ENCODE measurements around the gene GPR180.

GPR180 gene

DNA sequence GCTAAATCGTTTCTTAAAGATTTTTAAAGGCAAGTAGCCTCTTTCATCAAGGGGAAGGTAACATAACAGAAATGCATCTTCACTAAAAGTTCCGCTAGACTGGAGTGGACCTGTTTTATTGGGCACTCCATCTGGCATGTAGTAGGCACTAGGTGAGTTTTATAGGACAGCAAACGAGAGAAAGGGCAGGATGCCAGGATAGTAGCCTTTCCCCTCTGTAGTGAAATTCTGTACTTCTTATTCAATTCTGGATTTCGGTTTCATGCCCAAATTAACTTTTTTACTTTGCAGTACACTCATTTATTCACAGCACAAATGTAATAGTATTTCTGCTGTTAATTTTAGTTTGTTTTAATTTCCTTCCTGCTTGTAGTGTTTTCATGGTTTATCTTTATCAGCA, 45.2 kb downstream of the GPR180 start:
- TF ChIP-seq Cebpa-rat (IDR thresholded peaks at IDR 0.05) = no peak
- no peaks in the 10 kb centered on the region for H3K4me1 ChIP-seq
- no peak overlapping the region for H3K9ac ChIP-seq
- no peak overlapping the region for H3K4me2 ChIP-seq
- H3K27ac ChIP-seq = no peak overlapping the region
- no peaks in the 10 kb centered on the region for H4K20me1 ChIP-seq
- no peaks in the 10 kb centered on the region for H3K9me3 ChIP-seq (replicated peaks in 1 of 11)
- H3K4me3 ChIP-seq = no peak overlapping the region
- no peaks in the 10 kb centered on the region for H3K36me3 ChIP-seq
- no peaks in the 10 kb centered on the region for H3K27me3 ChIP-seq

DNA sequence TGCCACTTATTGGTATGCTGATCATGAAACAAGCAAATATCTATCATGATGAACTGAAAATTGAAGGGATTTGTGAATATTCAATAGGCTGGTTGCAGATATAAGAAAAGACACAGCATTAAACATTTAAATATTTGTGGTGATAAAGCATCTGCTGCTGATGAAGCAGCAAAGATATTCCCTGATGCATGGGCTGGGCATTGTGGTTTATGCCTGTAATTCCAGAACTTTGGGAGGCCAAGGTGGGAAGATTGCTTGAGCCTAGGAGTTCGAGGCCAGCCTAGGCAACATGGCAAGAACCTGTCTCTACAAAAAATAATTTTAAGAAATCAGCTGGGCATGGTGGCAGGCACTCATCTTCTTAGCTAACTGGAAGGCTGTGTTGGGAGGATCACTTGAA, 54.5 kb downstream of the GPR180 start:
- Histone ChIP-seq H3K4me1 (0 out of 20 replicates have a peak, but pooled peaks cover 0 to 6% (median 0%) of the 10 kb centered on the region in 10 experiments), H3K9ac (no peak overlapping the region), H3K4me2 (no peak overlapping the region), H3K27ac (no peak overlapping the region), H4K20me1 (no peaks in the 10 kb centered on the region), H3K4me3 (no peak overlapping the region), H3K36me3 (no peaks in the 10 kb centered on the region), H3K27me3 (no peaks in the 10 kb centered on the region), H3K9me3 (replicated peaks in 1 of 11) (peaks cover 0 to 11% (median 5%) of the 10 kb centered on the region in 11 experiments; a peak in 8 of 22 replicates)
- no peak for TF ChIP-seq Cebpa-rat (IDR thresholded peaks at IDR 0.05)

DNA sequence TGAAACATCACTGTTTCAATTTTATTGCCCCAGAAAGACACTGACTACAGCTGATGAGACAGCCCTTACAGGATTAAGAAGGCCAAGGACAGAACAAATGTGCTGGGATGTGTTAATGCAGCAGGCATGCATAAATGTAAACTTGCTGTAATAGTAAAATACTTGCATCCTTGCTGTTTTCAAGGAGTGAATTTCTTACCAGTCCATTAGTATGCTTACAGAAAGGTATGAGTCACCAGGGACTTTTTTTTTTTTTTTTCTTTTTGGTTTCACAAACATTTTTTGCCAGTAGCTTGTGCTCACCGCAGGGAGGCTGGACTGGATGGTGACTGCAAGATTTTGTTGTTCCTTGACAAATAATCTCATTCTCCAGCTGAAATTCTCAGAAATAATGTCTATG, 55.1 kb downstream of the GPR180 start:
- Histone ChIP-seq H3K4me3 (no peak overlapping the region), H3K9me3 (replicated peaks in 1 of 11) (peaks cover 0 to 11% (median 5%) of the 10 kb centered on the region in 11 experiments; a peak in 8 of 22 replicates), H4K20me1 (no peaks in the 10 kb centered on the region), H3K36me3 (no peaks in the 10 kb centered on the region), H3K9ac (no peak overlapping the region), H3K27me3 (no peaks in the 10 kb centered on the region), H3K4me1 (0 out of 20 replicates have a peak, but pooled peaks cover 0 to 6% (median 0%) of the 10 kb centered on the region in 10 experiments), H3K27ac (no peak overlapping the region), H3K4me2 (no peak overlapping the region)
- TF ChIP-seq Cebpa-rat (IDR thresholded peaks at IDR 0.05) = no peak

DNA sequence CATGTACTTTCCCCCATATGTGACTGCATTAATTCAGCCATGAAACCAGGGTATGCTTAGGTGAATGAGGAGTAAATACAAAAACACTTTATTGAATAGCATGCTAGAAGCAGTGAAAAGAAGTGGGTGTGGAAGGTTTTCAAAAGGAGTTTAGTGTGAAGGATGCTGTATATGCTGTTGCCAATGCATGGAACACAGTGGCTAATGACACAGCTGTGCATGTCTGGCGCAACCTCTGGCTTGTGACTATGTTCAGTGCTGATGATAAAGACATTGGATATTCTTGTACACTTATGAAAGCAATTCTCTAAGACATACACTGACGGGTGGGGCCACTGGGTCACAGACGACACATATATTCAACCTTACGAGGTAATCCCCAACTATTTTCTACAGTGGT, 55.5 kb downstream of the GPR180 start:
- TF ChIP-seq Cebpa-rat (IDR thresholded peaks at IDR 0.05) = no peak
- Histone ChIP-seq H3K9me3 (replicated peaks in 1 of 11) (peaks cover 0 to 11% (median 5%) of the 10 kb centered on the region in 11 experiments; a peak in 8 of 22 replicates), H3K4me1 (0 out of 20 replicates have a peak, but pooled peaks cover 0 to 6% (median 0%) of the 10 kb centered on the region in 10 experiments), H3K9ac (no peak overlapping the region), H3K4me2 (no peak overlapping the region), H3K27ac (no peak overlapping the region), H3K27me3 (no peaks in the 10 kb centered on the region), H3K36me3 (no peaks in the 10 kb centered on the region), H3K4me3 (no peak overlapping the region), H4K20me1 (no peaks in the 10 kb centered on the region)

DNA sequence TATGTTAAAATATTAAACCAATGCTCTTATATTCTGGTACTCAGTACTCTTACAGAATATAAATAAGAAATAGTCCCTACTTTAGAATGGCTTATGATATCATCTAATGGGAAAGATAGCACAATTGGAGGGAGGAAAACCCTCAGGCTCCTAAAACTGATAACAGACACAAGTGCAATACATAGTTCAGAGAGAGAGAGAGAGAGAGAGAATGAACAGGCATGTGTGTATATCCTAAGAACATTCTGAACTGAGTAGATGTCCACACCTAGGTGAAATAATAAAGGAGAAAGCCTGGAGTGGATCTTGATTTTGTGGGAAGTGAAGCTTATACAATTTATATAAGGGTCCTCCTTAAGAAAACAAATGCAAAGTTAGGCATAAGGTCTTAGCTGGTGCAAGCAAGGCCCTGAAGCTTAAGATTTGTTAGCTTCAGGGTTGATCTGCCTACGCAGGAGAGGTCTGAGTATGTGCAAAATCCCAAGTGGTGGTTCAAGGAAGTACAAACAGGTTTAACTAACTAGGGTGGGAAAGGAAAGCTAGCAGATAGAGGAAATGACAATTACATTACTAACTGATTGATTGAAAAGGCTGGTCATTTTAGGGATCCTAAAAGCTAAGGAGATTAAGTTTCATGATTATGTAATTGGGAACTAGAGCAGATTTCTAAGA, 57.4 kb downstream of the GPR180 start:
- H3K27me3 ChIP-seq = no peaks in the 10 kb centered on the region
- no peak overlapping the region for H3K9ac ChIP-seq
- no peak overlapping the region for H3K4me2 ChIP-seq
- H3K4me1 ChIP-seq = 0 out of 20 replicates have a peak, but pooled peaks cover 0 to 6% (median 0%) of the 10 kb centered on the region in 10 experiments
- H3K27ac ChIP-seq = no peak overlapping the region
- TF ChIP-seq Cebpa-rat (IDR thresholded peaks at IDR 0.05) = no peak
- H3K36me3 ChIP-seq = no peaks in the 10 kb centered on the region
- no peaks in the 10 kb centered on the region for H4K20me1 ChIP-seq
- H3K9me3 ChIP-seq (replicated peaks in 1 of 11) = peaks cover 0 to 11% (median 5%) of the 10 kb centered on the region in 11 experiments; a peak in 8 of 22 replicates
- H3K4me3 ChIP-seq = no peak overlapping the region

DNA sequence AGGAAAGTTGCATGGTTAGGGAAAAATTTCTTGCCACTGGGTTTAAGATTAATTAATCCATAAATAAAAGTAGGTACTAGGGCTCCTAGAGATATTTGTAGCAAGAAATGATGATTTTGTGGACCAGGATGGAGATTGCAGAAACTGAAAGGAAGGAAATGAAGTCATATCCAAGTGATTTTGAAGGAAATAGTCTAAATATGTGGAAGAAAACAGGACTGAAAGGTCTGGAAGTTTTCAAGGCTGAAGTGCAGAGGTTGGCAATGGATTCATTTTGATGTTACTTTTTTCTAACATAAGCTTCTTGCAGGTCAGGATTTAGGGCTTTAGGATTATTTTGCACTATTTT, 57.9 kb downstream of the GPR180 start:
- no peak for TF ChIP-seq Cebpa-rat (IDR thresholded peaks at IDR 0.05)
- Histone ChIP-seq H3K27me3 (no peaks in the 10 kb centered on the region), H3K9me3 (replicated peaks in 1 of 11) (peaks cover 0 to 11% (median 5%) of the 10 kb centered on the region in 11 experiments; a peak in 8 of 22 replicates), H4K20me1 (no peaks in the 10 kb centered on the region), H3K36me3 (no peaks in the 10 kb centered on the region), H3K27ac (no peak overlapping the region), H3K4me2 (no peak overlapping the region), H3K9ac (no peak overlapping the region), H3K4me1 (0 out of 20 replicates have a peak, but pooled peaks cover 0 to 6% (median 0%) of the 10 kb centered on the region in 10 experiments), H3K4me3 (no peak overlapping the region)

DNA sequence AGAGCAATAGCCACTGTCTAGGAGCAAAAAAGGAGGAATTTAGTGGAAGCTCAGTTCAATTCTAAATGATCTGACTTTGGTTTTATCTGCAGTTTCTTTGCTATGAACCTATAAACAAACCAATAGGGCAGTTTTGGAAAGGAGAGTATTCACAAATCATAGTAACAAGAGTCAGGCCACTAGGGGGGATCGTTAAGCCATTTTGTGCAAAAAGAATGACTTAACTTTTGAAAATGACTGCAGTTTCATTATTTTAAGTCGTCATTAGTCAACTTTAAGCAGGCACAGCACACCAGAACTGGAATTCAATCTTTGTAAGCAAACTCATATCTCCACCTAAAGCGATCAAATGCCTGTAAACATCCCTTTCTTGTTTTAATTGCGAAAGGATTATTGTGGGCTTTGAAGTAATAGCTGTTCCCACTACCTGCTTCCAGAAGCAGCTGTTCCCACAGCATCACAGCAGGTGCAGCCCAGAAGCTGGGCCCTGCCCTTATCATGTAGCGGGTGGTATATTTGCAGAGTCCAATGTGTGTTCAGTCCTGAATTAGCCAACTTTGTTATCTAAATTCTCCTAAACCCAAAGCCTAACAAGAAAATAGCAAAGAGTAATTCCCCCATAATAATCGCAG, 59.2 kb downstream of the GPR180 start:
- no peak overlapping the region for H3K27ac ChIP-seq
- no peak overlapping the region for H3K4me2 ChIP-seq

DNA sequence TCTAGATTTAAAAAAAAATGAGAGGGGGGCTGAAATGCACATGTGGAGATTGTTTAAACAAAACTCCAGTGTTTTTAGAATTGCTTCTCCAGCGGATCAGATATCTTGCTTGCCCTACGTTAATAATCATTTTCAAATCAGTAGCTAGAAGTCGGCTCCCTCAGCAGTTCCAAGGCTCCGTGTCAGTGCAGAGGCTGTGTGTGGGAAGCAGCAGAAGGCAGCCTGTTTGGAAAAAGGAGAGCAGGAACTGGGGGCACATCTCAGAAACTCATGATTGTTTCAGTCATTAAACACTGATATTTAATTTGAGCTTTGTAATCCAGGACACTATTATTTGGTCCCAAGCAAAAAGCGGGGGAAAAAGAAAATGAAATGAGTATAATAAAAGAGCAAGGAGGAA, 59.7 kb downstream of the GPR180 start:
- Histone ChIP-seq H3K4me3 (no peak overlapping the region), H3K9me3 (replicated peaks in 1 of 11) (no peaks in the 10 kb centered on the region; a peak in 3 of 22 replicates), H3K27ac (no peak overlapping the region), H3K4me2 (no peak overlapping the region), H3K4me1 (peaks cover 0 to 16% (median 0%) of the 10 kb centered on the region in 10 experiments; a peak in 4 of 20 replicates), H3K27me3 (no peaks in the 10 kb centered on the region), H4K20me1 (no peaks in the 10 kb centered on the region), H3K9ac (no peak overlapping the region), H3K36me3 (no peaks in the 10 kb centered on the region)
- TF ChIP-seq Cebpa-rat (IDR thresholded peaks at IDR 0.05) = no peak

More for the DNA sequence above, 59.2 kb downstream of the GPR180 start:
- no peaks in the 10 kb centered on the region for H3K27me3 ChIP-seq
- no peak overlapping the region for H3K9ac ChIP-seq
- peaks cover 0 to 11% (median 0%) of the 10 kb centered on the region in 10 experiments; a peak in 4 of 20 replicates for H3K4me1 ChIP-seq
- H3K9me3 ChIP-seq (replicated peaks in 1 of 11) = peaks cover 0 to 6% (median under 1%) of the 10 kb centered on the region in 11 experiments; a peak in 7 of 22 replicates
- no peaks in the 10 kb centered on the region for H3K36me3 ChIP-seq
- no peaks in the 10 kb centered on the region for H4K20me1 ChIP-seq
- H3K4me3 ChIP-seq = no peak overlapping the region
- no peak for TF ChIP-seq Cebpa-rat (IDR thresholded peaks at IDR 0.05)

DNA sequence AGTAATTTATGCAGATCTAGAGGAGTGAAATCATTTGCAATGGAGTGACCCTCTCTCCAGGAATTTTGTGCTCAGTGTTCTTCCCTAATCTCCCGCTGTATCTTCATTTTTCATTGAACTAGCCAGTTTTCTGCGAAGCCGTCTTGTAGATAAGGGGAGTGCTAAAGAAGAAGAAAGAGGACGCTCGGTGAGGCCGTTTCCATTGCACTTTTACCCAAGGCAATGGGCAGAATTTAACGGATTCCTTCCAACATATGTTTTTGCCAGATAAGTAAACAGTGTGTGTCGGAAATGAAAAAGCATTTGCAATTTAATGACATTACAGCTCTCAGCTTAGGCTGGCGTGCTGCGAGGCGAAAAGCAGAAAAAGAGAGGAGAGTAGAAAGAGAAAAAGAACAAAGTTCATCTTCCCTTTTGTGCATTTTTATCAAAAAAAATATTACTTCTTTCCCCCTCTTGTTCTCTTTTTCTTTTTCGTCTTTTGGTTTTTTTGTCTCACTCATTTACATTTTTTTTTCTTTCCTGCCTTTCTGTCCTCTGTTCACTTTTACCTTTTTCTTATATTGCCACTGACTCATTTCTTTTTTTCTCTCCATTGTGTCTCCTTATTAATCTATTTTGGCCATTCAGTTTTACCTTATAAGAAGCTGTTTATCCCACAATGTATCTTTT, 60.8 kb downstream of the GPR180 start:
- Histone ChIP-seq H3K9ac (no peak overlapping the region), H3K27ac (no peak overlapping the region), H3K4me3 (no peak overlapping the region), H3K36me3 (no peaks in the 10 kb centered on the region), H3K9me3 (replicated peaks in 1 of 11) (no peaks in the 10 kb centered on the region), H4K20me1 (no peaks in the 10 kb centered on the region), H3K4me2 (no peak overlapping the region), H3K4me1 (peaks cover 0 to 23% (median 0%) of the 10 kb centered on the region in 10 experiments; a peak in 7 of 20 replicates), H3K27me3 (no peaks in the 10 kb centered on the region)
- no peak for TF ChIP-seq Cebpa-rat (IDR thresholded peaks at IDR 0.05)

Measured in BLaER1 treated with 17β-estradiol and CSF1 and Interleukin-3, amounts not matched to agents 10 nM and 100 nM (cell line).